Cardiac fibroblast (primary cell): ENCODE measurements around the gene ZNF222.

Experiments
- DNase-seq, 2 donors: peaks; one replicate each; pipeline versions ENCODE4 v3.0.0 to v3.0.0-alpha.2; 2010; ENCODE audit warnings: low read depth in 2 of 2
- H3K4me3 ChIP-seq, 2 donors: replicated peaks in 1 of 2; 1 replicate in 1 of 2; 2 replicates in 1 of 2; pipeline ENCODE4 v1.5.1; 2011; ENCODE audit warnings: low read depth in 2 of 2, low read length in 2 of 2, mild to moderate bottlenecking in 2 of 2, moderate library complexity in 1 of 2
- CTCF ChIP-seq: IDR thresholded peaks from one replicate; pipeline ENCODE4 v1.5.1; 2011; ENCODE audit warnings: low read depth, mild to moderate bottlenecking, low read length, inconsistent platforms

Gene ZNF222

GRCh38 chr19:44071824-44072542 is 46.8 kb downstream of the ZNF222 start, which contains the start of gene ZNF284:
TSS of gene ZNF284 (plus strand) at chr19:44072159. CDS start at chr19:44076390, 4,231 bp downstream.
- no peak for TF ChIP-seq CTCF
- H3K4me3 ChIP-seq: peak within 1 kb of the TSS; percentile 74 to 83
- peak; percentile 89 to 90 for DNase-seq

- TF ChIP-seq CTCF: no peak
- peak overlapping the region; percentile 74 to 83 for H3K4me3 ChIP-seq
- DNase-seq: peak; percentile 5 to 18
Observed at GRCh38 chr19:44072543-44073401, 47.6 kb downstream of the ZNF222 start.

GRCh38 chr19:44076325-44076724 is 51.1 kb downstream of the ZNF222 start:
- TF ChIP-seq CTCF: no peak
- no peak overlapping the region for H3K4me3 ChIP-seq
- DNase-seq: no peak
